Adrenal gland (tissue), 5 donors: Measurements from ENCODE around the gene AADACL4.

Experiments
- POLR2A ChIP-seq, 2 donors: fragments of 450-650 bp; IDR thresholded peaks; one replicate each; pipeline ENCODE4 v1.6.1; 2017; ENCODE audit warnings: antibody characterized with exemption in 2 of 2, mild to moderate bottlenecking in 2 of 2, moderate library complexity in 1 of 2
- TF ChIP-seq, protein P1 (sequence below), 6 experiments: fragments of 450-650 bp in 4 of 6; fragments of 200-600 bp in 2 of 6; sonication (generic) in 1 of 6; IDR thresholded peaks; 1 replicate in 5 of 6; 2 replicates in 1 of 6; pipeline versions ENCODE4 v1.5.1 to v1.8.0; 2016 to 2021; ENCODE audit warnings: antibody characterized with exemption in 6 of 6, mild to moderate bottlenecking in 2 of 6, moderate library complexity in 1 of 6
- donor health status: DM: no; HTN: no; CAD: no.

DNA sequence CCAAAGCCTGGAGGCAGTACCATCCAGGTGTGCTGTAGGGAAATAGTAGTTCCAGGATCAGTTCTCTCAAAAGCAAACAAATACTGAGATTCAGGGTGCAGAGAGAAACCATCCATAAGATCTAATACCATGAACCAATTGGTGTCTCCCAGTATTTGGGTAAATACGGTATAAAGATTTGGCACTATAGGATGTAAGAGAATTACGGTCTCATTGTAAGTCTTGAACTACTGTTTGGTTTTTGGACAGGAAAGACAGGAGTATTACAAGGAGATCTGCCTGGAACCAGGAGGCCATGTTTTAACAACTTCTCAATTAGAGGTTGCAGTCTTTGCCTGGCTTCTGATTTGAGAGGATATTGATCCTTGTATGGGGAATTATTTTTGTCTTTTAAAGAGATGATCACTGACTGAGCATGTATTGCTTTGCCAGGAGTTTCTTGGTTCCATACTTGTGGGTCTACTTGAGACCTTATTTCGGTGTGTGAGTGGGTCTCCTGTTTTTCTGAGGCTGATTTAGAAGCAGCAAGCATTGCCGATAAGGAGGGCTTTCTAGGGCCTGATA, 10.2 kb downstream of the AADACL4 start:
- TF ChIP-seq, protein P1, sequence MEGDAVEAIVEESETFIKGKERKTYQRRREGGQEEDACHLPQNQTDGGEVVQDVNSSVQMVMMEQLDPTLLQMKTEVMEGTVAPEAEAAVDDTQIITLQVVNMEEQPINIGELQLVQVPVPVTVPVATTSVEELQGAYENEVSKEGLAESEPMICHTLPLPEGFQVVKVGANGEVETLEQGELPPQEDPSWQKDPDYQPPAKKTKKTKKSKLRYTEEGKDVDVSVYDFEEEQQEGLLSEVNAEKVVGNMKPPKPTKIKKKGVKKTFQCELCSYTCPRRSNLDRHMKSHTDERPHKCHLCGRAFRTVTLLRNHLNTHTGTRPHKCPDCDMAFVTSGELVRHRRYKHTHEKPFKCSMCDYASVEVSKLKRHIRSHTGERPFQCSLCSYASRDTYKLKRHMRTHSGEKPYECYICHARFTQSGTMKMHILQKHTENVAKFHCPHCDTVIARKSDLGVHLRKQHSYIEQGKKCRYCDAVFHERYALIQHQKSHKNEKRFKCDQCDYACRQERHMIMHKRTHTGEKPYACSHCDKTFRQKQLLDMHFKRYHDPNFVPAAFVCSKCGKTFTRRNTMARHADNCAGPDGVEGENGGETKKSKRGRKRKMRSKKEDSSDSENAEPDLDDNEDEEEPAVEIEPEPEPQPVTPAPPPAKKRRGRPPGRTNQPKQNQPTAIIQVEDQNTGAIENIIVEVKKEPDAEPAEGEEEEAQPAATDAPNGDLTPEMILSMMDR (IDR thresholded peaks at IDR 0.05), result no peak
- TF ChIP-seq POLR2A (IDR thresholded peaks at IDR 0.05), result no peak
